Keratinocyte (primary cell): ENCODE measurements around the gene GLI2.

Experiments used
- EZH2 ChIP-seq: IDR thresholded peaks from one replicate; pipeline ENCODE4 v1.6.1; 2012; ENCODE audit warnings: inconsistent platforms, mild to moderate bottlenecking, low read length, moderate library complexity
- TF ChIP-seq, protein P1 (sequence below), 3 experiments: IDR thresholded peaks in 1 of 3; conservative IDR thresholded peaks in 1 of 3; optimal IDR thresholded peaks in 1 of 3; 2 replicates in 2 of 3; 3 replicates in 1 of 3; pipeline versions ENCODE3 to v1.5.1; 2011; ENCODE audit warnings: low read length in 3 of 3, mild to moderate bottlenecking in 3 of 3, moderate library complexity in 2 of 3, control low read depth in 1 of 3, inconsistent platforms in 1 of 3; ENCODE audit not compliant: insufficient read depth in 2 of 3; ENCODE audit errors: extremely low read depth in 1 of 3

DNA sequence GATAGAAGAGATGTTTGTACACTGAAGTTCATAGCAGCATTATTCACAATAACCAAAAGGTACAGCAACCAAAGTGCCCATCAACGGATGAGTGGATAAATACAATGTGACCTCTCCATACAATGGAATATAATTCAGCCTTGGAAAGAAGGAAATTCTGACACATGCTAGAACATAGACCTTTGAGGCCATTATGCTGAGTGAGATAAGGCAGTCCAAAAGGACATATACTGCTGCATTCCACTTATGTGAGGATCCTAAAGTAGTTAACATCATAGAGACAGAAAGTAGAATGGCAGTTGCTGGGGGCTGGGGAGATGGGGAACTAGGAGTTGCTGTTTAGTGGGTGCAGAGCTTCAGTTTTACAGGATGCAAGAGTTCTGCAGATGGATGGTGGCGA, 38.2 kb upstream of the GLI2 start:
- TF ChIP-seq, protein P1, sequence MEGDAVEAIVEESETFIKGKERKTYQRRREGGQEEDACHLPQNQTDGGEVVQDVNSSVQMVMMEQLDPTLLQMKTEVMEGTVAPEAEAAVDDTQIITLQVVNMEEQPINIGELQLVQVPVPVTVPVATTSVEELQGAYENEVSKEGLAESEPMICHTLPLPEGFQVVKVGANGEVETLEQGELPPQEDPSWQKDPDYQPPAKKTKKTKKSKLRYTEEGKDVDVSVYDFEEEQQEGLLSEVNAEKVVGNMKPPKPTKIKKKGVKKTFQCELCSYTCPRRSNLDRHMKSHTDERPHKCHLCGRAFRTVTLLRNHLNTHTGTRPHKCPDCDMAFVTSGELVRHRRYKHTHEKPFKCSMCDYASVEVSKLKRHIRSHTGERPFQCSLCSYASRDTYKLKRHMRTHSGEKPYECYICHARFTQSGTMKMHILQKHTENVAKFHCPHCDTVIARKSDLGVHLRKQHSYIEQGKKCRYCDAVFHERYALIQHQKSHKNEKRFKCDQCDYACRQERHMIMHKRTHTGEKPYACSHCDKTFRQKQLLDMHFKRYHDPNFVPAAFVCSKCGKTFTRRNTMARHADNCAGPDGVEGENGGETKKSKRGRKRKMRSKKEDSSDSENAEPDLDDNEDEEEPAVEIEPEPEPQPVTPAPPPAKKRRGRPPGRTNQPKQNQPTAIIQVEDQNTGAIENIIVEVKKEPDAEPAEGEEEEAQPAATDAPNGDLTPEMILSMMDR (optimal IDR thresholded peaks at IDR 0.05 in 1 of 3, IDR thresholded peaks at IDR 0.05 in 1 of 3, conservative IDR thresholded peaks at IDR 0.05 in 1 of 3; ENCODE audit: extremely low read depth in 1 of 3, insufficient read depth in 2 of 3, low read length in 3 of 3): no peak
- no peak for TF ChIP-seq EZH2
